GM19023 (cell line): ENCODE results near the gene HIVEP3.

Source experiments
- ATAC-seq: cut with Tn5 transposase; IDR thresholded peaks from one replicate; pipeline ENCODE4 v1.9.1; 2021; ENCODE audit warnings: mild to moderate bottlenecking, moderate library complexity; ENCODE audit not compliant: unreplicated experiment

The HIVEP3 gene

GRCh38 chr1:41495210-41495948, 423.3 kb downstream of the HIVEP3 start:
- ATAC-seq = no peak

- ATAC-seq = no peak
Observed at GRCh38 chr1:41494351-41495209, 424.1 kb downstream of the HIVEP3 start.

GRCh38 chr1:41493626-41494350, 424.9 kb downstream of the HIVEP3 start:
- no peak for ATAC-seq

- ATAC-seq = no peak
Observed at GRCh38 chr1:41493117-41493536, 425.6 kb downstream of the HIVEP3 start.

GRCh38 chr1:41492341-41492848, 426.3 kb downstream of the HIVEP3 start:
- ATAC-seq = no peak

GRCh38 chr1:41490911-41491310, 427.8 kb downstream of the HIVEP3 start:
- ATAC-seq = no peak

- ATAC-seq = no peak
Observed at GRCh38 chr1:41489561-41489960, 429.2 kb downstream of the HIVEP3 start.

GRCh38 chr1:41488040-41488951, 430.4 kb downstream of the HIVEP3 start:
- no peak for ATAC-seq

GRCh38 chr1:41487126-41488039, 431.3 kb downstream of the HIVEP3 start:
- ATAC-seq = no peak

- ATAC-seq = peak; percentile 45
Observed at GRCh38 chr1:41486371-41487125, 432.2 kb downstream of the HIVEP3 start.

GRCh38 chr1:41486053-41486370, 432.7 kb downstream of the HIVEP3 start:
- ATAC-seq = no peak

GRCh38 chr1:41485605-41486004, 433.1 kb downstream of the HIVEP3 start:
- no peak for ATAC-seq

- no peak for ATAC-seq
Observed at GRCh38 chr1:41484402-41485241, 434.1 kb downstream of the HIVEP3 start, which contains the start of gene EDN2. Gene EDN2 (minus strand): TSS chr1:41484683. CDS start chr1:41484601, 82 bp downstream.

- no peak for ATAC-seq
Observed at GRCh38 chr1:41483960-41484401, 434.7 kb downstream of the HIVEP3 start.

- ATAC-seq = no peak
Observed at GRCh38 chr1:41483001-41483850, 435.5 kb downstream of the HIVEP3 start.

- ATAC-seq = no peak
Observed at GRCh38 chr1:41482001-41482765, 436.5 kb downstream of the HIVEP3 start.
